SK-N-SH (cell line): ENCODE measurements around the gene ARID1B. TPM values are rescaled to one million over a fixed set of nuclear protein-coding genes. Genes with fewer than 3 reads are reported as not detected.

Experiments used
- CTCF ChIA-PET: fragments of 300-600, 350-600 bp; formaldehyde crosslinking; extraction: SDS; loops from one replicate; lab custom pipeline; 2021; lab: Yijun Ruan, JAX
- POLR2A ChIA-PET: fragments of 350-600 bp; sonication (Branson Sonifier 250); formaldehyde crosslinking; extraction: SDS; loops from one replicate; lab custom pipeline; 2020; ENCODE audit warnings: antibody characterized with exemption, inconsistent platforms; lab: Yijun Ruan, JAX
- DNase-seq: peaks from one replicate; pipeline ENCODE4 v3.0.0; 2012
- H2AFZ ChIP-seq: fragments of 200-600 bp; sonication (generic); 2 replicates; pipeline ENCODE4 v1.8.1; 2016; ENCODE audit warnings: antibody characterized with exemption, mild to moderate bottlenecking, low read depth
- H3F3A ChIP-seq: fragments of 200-600 bp; sonication (generic); replicated peaks from 2 replicates; pipeline ENCODE3; 2016; ENCODE audit warnings: antibody characterized with exemption, mild to moderate bottlenecking; ENCODE audit not compliant: insufficient read depth
- H3K27ac ChIP-seq, 2 experiments: fragments of 200-500 bp in 1 of 2; fragments of 200-600 bp in 1 of 2; sonication (Bioruptor generic) in 1 of 2; sonication (generic), shearing (Covaris generic) in 1 of 2; 2 replicates each; pipeline versions ENCODE4 v1.5.1 to v1.6.1; 2014 to 2016; ENCODE audit warnings: low read depth in 2 of 2, inconsistent platforms in 1 of 2, low read length in 1 of 2, mild to moderate bottlenecking in 1 of 2, mixed read lengths in 1 of 2
- H3K27me3 ChIP-seq: fragments of 200-600 bp; sonication (generic), shearing (Covaris generic); 2 replicates; pipeline ENCODE4 v1.6.1; 2016; ENCODE audit warnings: mixed run types; ENCODE audit not compliant: insufficient read depth
- H3K36me3 ChIP-seq, 2 experiments: fragments of 200-500 bp in 1 of 2; fragments of 200-600 bp in 1 of 2; sonication (Bioruptor generic) in 1 of 2; sonication (generic) in 1 of 2; replicated peaks in 1 of 2; 2 replicates each; pipeline versions ENCODE3 to v1.5.1; 2014 to 2016; ENCODE audit warnings: low read length in 1 of 2, mild to moderate bottlenecking in 1 of 2; ENCODE audit not compliant: insufficient read depth in 2 of 2, control insufficient read depth in 1 of 2
- H3K4me1 ChIP-seq, 2 experiments: fragments of 200-500 bp in 1 of 2; fragments of 200-600 bp in 1 of 2; sonication (Bioruptor generic) in 1 of 2; sonication (generic), shearing (Covaris generic) in 1 of 2; 2 replicates each; pipeline versions ENCODE4 v1.5.1 to v1.6.1; 2014 to 2016; ENCODE audit warnings: low read depth in 1 of 2, low read length in 1 of 2, mixed run types in 1 of 2; ENCODE audit not compliant: insufficient read depth in 2 of 2, control insufficient read depth in 1 of 2
- H3K4me2 ChIP-seq: fragments of 200-600 bp; sonication (generic), shearing (Covaris generic); 2 replicates; pipeline ENCODE4 v1.6.1; 2017; ENCODE audit warnings: mixed run types
- H3K4me3 ChIP-seq, 2 experiments: fragments of 200-500 bp in 1 of 2; fragments of 200-600 bp in 1 of 2; sonication (Bioruptor generic) in 1 of 2; sonication (generic), shearing (Covaris generic) in 1 of 2; 2 replicates each; pipeline versions ENCODE4 v1.5.1 to v1.8.1; 2014 to 2016; ENCODE audit warnings: low read depth in 2 of 2, inconsistent platforms in 1 of 2, low read length in 1 of 2, mild to moderate bottlenecking in 1 of 2, mixed read lengths in 1 of 2, moderate library complexity in 1 of 2
- H3K79me2 ChIP-seq: fragments of 200-600 bp; sonication (generic); 2 replicates; pipeline ENCODE4 v1.8.1; 2017; ENCODE audit warnings: mild to moderate bottlenecking; ENCODE audit not compliant: insufficient read depth
- H3K9ac ChIP-seq: fragments of 200-600 bp; sonication (generic); 2 replicates; pipeline ENCODE4 v1.6.1; 2017; ENCODE audit warnings: mixed run types
- H3K9me2 ChIP-seq: fragments of 200-600 bp; sonication (generic); 2 replicates; pipeline ENCODE4 v1.6.1; 2017; ENCODE audit warnings: mixed run types
- H3K9me3 ChIP-seq: fragments of 200-600 bp; sonication (generic); 2 replicates; pipeline ENCODE4 v1.6.1; 2017; ENCODE audit warnings: mixed run types, mild to moderate bottlenecking, moderate library complexity
- H4K20me1 ChIP-seq: fragments of 200-600 bp; sonication (generic); 2 replicates; pipeline ENCODE4 v1.6.1; 2017; ENCODE audit warnings: mild to moderate bottlenecking, mixed run types; ENCODE audit not compliant: insufficient read depth
- CHD2 ChIP-seq: fragments of 150-350 bp; IDR thresholded peaks from 2 replicates; pipeline ENCODE4 v1.6.1; 2018; ENCODE audit warnings: low read length; ENCODE audit not compliant: partially characterized antibody
- EP300 ChIP-seq, 2 experiments: IDR thresholded peaks; 2 replicates each; pipeline versions ENCODE4 v1.4.0 to v1.6.1; 2012; ENCODE audit warnings: borderline replicate concordance in 1 of 2, low read depth in 1 of 2, low read length in 1 of 2
- EZH2phosphoT487 ChIP-seq: fragments of 200-600 bp; sonication (generic); IDR thresholded peaks from 2 replicates; pipeline ENCODE4 v1.6.1; 2017; ENCODE audit warnings: low read depth, mixed run types, mild to moderate bottlenecking, antibody characterized with exemption, moderate library complexity, borderline replicate concordance
- FOXJ3 ChIP-seq: sonication (generic); formaldehyde crosslinking; IDR thresholded peaks from 2 replicates; pipeline ENCODE4 v1.5.1; 2020; ENCODE audit warnings: mild to moderate bottlenecking, missing genetic modification reagents
- FOXM1 ChIP-seq: IDR thresholded peaks from 2 replicates; pipeline ENCODE4 v1.4.0; 2012; ENCODE audit warnings: low read depth, mild to moderate bottlenecking
- GATA2 ChIP-seq: sonication (generic); formaldehyde crosslinking; IDR thresholded peaks from 2 replicates; pipeline ENCODE4 v1.5.0; 2020; ENCODE audit warnings: mild to moderate bottlenecking, missing genetic modification reagents
- MEF2A ChIP-seq: IDR thresholded peaks from 2 replicates; pipeline ENCODE4 v1.4.0; 2012; ENCODE audit warnings: low read depth, borderline replicate concordance
- MXI1 ChIP-seq: IDR thresholded peaks from 2 replicates; pipeline ENCODE4 v1.6.1; 2012; ENCODE audit warnings: mild to moderate bottlenecking, low read depth, low read length, improper control_type of control experiment
- NFIC ChIP-seq: IDR thresholded peaks from 2 replicates; pipeline ENCODE4 v1.4.0; 2012; ENCODE audit warnings: borderline replicate concordance
- POLR2AphosphoS5 ChIP-seq: IDR thresholded peaks from 2 replicates; pipeline ENCODE4 v1.6.1; 2012; ENCODE audit warnings: low read depth, low read length
- RCOR1 ChIP-seq: fragments of 150-350 bp; IDR thresholded peaks from 2 replicates; pipeline ENCODE4 v1.6.1; 2017; ENCODE audit warnings: antibody characterized with exemption, low read length
- TCF12 ChIP-seq: IDR thresholded peaks from 2 replicates; pipeline ENCODE4 v1.4.0; 2012
- YY1 ChIP-seq: IDR thresholded peaks from 2 replicates; pipeline ENCODE4 v1.4.0; 2012; ENCODE audit warnings: low read depth, mild to moderate bottlenecking
- WGBS: methylation state at CpG from one replicate; pipeline ENCODE4 v1.1.6; 2017; ENCODE audit warnings: low lambda C conversion rate; 5-methylcytosine and 5-hydroxymethylcytosine counted together
- polyA plus RNA-seq, 3 experiments: library from polyadenylated mRNA; depleted of rRNA; stranded (reverse); fragments of >200 nt; gene quantifications; 2 replicates each; pipeline ENCODE4 v1.2.3, GENCODE V29; 2012
- TF ChIP-seq, protein P1 (sequence below): IDR thresholded peaks from 2 replicates; pipeline ENCODE4 v1.4.0; 2012; ENCODE audit warnings: low read depth
- TF ChIP-seq, protein P2 (sequence below): IDR thresholded peaks from 2 replicates; pipeline ENCODE4 v1.4.0; 2012; ENCODE audit warnings: low read depth, borderline replicate concordance
- TF ChIP-seq, protein P3 (sequence below): IDR thresholded peaks from 2 replicates; pipeline ENCODE4 v1.4.0; 2012; ENCODE audit warnings: low read depth, borderline replicate concordance
- TF ChIP-seq, protein P4 (sequence below): fragments of 150-350 bp; IDR thresholded peaks from 2 replicates; pipeline ENCODE4 v1.6.1; 2017; ENCODE audit warnings: antibody characterized with exemption, low read length, low read depth, borderline replicate concordance

ARID1B gene
- polyA plus RNA-seq, 1 of the 3 experiments (the other 2 are of a cell fraction): 13.6 TPM

- H3F3A ChIP-seq: peaks cover 13% of the 10 kb centered on the region
- H3K9ac ChIP-seq: no peak overlapping the region
- no peak overlapping the region for H3K4me3 ChIP-seq
- 64% methylated on average over 13 of the region's 14 CpGs for WGBS
- H3K79me2 ChIP-seq: peaks cover 98% of the 10 kb centered on the region
- peak overlapping the region in 1 of 2 experiments; percentile 9; a peak in 1 of 4 replicates for H3K27ac ChIP-seq
- TF ChIP-seq, protein P1, sequence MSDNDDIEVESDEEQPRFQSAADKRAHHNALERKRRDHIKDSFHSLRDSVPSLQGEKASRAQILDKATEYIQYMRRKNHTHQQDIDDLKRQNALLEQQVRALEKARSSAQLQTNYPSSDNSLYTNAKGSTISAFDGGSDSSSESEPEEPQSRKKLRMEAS: no peak
- TF ChIP-seq CHD2 (peak; percentile 8), FOXJ3 (CRISPR knock-in tag) (no peak), MXI1 (peak; percentile 56; the same call in 1 of the 2 replicates), EZH2phosphoT487 (no peak), NFIC (no peak), TCF12 (no peak), RCOR1 (peak; percentile 60; the same call in 1 of the 2 replicates), POLR2AphosphoS5 (no peak), FOXM1 (no peak), MEF2A (no peak), GATA2 (CRISPR knock-in tag) (peak; percentile 87), YY1 (no peak), EP300 (IDR thresholded peaks at IDR 0.05; ENCODE audit: borderline replicate concordance in 1 of 2, low read depth in 1 of 2, low read length in 1 of 2) (peak in 1 of 2 experiments; percentile 68; a peak in 2 of 4 replicates)
- TF ChIP-seq, protein P2, sequence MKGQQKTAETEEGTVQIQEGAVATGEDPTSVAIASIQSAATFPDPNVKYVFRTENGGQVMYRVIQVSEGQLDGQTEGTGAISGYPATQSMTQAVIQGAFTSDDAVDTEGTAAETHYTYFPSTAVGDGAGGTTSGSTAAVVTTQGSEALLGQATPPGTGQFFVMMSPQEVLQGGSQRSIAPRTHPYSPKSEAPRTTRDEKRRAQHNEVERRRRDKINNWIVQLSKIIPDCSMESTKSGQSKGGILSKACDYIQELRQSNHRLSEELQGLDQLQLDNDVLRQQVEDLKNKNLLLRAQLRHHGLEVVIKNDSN: no peak
- TF ChIP-seq, protein P3, sequence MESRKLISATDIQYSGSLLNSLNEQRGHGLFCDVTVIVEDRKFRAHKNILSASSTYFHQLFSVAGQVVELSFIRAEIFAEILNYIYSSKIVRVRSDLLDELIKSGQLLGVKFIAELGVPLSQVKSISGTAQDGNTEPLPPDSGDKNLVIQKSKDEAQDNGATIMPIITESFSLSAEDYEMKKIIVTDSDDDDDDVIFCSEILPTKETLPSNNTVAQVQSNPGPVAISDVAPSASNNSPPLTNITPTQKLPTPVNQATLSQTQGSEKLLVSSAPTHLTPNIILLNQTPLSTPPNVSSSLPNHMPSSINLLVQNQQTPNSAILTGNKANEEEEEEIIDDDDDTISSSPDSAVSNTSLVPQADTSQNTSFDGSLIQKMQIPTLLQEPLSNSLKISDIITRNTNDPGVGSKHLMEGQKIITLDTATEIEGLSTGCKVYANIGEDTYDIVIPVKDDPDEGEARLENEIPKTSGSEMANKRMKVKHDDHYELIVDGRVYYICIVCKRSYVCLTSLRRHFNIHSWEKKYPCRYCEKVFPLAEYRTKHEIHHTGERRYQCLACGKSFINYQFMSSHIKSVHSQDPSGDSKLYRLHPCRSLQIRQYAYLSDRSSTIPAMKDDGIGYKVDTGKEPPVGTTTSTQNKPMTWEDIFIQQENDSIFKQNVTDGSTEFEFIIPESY: no peak
- TF ChIP-seq, protein P4, sequence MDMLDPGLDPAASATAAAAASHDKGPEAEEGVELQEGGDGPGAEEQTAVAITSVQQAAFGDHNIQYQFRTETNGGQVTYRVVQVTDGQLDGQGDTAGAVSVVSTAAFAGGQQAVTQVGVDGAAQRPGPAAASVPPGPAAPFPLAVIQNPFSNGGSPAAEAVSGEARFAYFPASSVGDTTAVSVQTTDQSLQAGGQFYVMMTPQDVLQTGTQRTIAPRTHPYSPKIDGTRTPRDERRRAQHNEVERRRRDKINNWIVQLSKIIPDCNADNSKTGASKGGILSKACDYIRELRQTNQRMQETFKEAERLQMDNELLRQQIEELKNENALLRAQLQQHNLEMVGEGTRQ: no peak
- no peaks in the 10 kb centered on the region for H3K27me3 ChIP-seq
- H3K4me1 ChIP-seq: peaks cover 33 to 47% of the 10 kb centered on the region in 2 experiments; a peak in 3 of 4 replicates
- no peaks in the 10 kb centered on the region for H3K9me3 ChIP-seq
- H3K4me2 ChIP-seq: no peak overlapping the region
- H3K36me3 ChIP-seq: no peaks in the 10 kb centered on the region
- peak; percentile 39 for DNase-seq
- H2AFZ ChIP-seq: no peak overlapping the region
- peaks cover 96% of the 10 kb centered on the region for H4K20me1 ChIP-seq
- no peaks in the 10 kb centered on the region for H3K9me2 ChIP-seq
- CTCF ChIA-PET: interaction anchor here (0.8 to 1.5 kb wide), 2 partner anchors 10 to 18 kb away, joined by 3 read pairs; no protein-coding TSS in a partner anchor
- POLR2A ChIA-PET: no interaction called here
Measured at GRCh38 chr6:156822747-156823206, 45.6 kb downstream of the ARID1B start.
